ENCODE data around the gene OR4D9.
A peak's percentile ranks its signal among the peaks of the same experiment; 100 is the strongest.
"Not testable (repeated sequence)": the region's sequence is repeated elsewhere in the genome, so short reads cannot be mapped to it uniquely, and the experiment has no call there.

The OR4D9 gene

DNA sequence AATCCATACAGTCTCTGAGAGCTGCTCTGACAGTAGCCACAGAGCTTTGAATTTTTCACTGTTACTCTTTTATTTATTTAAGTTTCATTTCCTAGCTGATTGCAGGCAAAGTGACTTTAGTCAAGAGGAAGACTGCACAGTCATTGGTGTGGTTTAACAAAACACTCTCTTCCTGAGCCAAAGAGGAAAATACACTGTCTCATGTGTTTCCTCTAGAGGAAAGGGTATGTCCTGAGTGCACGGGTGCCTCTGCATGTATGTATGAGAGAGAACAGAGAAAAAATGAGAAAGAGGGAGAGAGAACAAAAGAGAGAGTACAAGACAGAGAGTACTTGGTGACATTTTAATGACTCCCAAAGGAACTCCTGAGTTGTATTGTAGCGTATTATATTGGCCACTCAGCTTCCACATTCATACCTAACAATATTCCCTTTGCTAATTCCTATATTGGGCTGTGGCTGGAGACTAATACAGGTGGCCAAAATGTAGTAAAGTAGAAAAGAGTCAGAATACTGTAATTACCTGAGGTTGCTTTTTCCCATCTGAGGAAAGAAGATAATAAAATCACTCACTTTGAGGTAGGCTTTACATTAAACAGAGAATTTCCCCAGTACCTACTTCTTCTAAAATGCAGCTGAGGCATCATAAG, at the start of gene OR4D9:
TSS of gene OR4D9 (plus strand) at position 599 of the 649 bp plus-strand sequence. CDS start 3,374 bp downstream, outside the sequence.
- no peak for DNase-seq (ENCODE audit: low read depth in 2 of 2)

DNA sequence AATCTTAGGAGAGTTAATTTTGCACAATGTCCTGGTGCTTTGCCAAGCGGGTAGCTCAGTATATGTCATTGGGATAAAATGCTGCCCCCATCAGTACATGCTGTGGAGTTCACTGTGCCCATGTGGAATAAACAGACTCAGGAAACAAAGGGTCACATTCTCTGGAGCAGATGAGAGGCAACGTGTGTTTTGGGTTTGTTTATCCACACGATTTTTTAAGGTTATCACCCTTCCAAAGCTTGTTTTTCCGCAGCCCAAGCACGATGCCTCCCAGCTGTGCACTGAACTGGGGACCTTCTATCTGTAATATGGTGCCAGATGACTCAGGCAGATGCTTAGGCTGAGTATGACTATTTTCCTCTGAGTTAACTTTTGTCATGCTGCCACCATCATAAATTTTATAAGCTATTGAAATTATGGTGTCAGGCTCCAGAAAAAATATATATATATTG, 48.1 kb upstream of the OR4D9 start:
- DNase-seq (ENCODE audit: low read depth in 2 of 2), result no peak

DNA sequence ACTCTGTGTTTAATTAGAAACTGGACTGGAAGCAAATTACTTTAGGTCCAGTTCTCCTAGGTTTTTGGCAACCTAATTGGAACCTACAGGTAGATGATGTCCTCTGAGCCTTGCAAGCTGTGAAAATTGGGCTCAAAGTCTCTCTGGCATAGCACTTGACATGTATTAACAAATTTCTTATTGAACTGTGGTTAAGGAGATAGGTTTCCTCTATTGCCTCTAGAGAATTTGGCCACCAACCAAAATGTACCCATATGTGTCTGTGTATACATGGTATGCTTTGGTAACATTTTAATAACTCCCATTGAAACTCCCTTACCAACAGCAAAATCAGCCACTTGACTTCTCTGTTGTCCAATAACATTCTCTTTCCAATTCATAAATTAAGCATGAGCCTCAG, 38.3 kb upstream of the OR4D9 start, which contains the start of gene OR4D10:
TSS of gene OR4D10 (plus strand) at position 301 of the 400 bp plus-strand sequence. CDS start 4,115 bp downstream, outside the sequence.
- no peak for DNase-seq (ENCODE audit: low read depth in 2 of 2)

DNA sequence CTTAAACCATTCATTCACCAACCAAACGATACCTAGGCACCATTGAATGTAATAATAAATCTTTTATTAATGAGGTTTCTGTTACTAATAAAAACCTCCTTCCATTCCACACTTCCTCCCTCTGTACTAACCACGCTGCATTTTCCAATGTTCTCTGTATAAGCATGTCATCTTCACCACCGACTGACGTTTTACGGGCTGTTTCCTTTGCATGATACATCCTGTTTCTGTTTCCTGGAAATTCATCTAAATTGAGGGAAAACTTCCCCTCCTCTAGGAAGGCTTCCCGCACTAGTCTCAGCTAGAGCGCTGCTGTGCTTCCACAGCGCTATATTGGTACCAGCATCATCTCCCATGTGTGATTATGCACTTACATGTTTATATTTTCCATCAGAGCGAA, 36.2 kb upstream of the OR4D9 start:
- no peak for DNase-seq (ENCODE audit: low read depth in 2 of 2)

DNA sequence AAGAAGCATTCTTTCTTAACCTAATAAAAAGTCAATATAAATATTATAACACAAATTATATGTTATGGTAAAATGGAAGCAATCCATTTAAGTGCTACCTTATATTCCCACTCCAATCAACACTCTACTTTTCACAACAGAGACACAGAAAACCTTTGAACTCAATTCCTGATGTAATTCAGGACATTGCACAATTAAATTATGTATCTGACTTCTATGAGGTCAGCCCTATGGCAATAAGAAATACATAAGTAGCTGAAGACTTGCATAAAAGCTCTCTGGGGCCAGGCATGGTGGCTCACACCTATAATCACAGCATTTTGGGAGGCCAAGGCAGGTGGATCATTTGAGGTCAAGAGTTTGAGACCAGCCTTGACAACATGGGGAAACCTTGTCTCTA, 31.4 kb upstream of the OR4D9 start:
- no peak for DNase-seq (ENCODE audit: low read depth in 2 of 2)

DNA sequence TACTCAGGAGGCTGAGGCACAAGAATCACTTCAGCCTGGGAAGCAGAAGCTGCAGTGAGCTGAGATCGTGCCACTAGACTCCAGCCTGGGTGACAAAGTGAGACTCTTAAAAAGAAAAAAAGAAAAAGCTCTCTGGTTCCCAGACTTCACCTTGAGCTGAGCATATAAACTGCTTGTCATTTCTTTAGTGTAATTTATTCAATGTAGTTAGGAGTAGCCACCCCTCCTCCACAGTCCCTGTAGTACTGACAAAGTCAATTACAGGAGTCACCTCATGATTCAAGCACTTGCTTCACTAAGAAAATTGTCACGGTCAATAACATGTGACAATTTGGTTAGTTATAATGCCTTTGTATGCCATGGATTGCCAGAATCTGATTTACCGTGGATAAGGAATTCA, 31.0 kb upstream of the OR4D9 start:
- no peak for DNase-seq (ENCODE audit: low read depth in 2 of 2)

DNA sequence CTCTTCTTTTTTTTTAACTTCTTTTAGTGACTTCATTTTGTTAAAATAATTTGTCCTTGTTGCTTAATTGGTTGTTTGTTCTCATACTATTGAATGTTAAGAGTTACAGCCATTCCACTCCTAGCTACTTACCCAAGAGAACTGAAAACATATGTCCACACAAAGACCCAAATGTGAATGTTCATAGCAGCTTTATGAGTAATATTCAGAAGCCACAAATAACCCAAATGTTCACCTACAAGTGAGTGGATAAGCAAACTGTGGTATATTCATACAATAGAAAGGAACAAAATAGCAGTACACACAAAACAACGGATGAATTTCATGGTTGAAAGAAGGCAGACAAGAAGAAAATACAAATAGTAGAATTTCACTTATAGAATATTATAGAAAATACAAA, 9.4 kb upstream of the OR4D9 start:
- no peak for DNase-seq (ENCODE audit: low read depth in 2 of 2)

DNA sequence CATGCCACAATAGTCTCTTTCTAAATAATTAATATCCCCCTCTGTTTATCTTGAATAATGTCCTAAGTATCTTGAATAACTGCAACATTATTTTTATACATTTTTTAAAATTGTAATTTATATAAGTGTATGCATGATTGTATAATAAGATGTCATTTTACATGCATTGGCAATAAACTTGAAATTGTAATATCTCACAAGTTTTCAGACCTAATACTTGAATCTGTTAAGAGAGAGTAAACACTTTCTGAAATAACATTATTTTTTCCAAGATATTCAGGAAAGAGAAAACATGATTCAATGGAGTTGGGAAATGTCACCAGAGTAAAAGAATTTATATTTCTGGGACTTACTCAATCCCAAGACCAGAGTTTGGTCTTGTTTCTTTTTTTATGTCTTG, 8.1 kb upstream of the OR4D9 start, which contains the start of gene OR4D11:
TSS of gene OR4D11 (plus strand) at position 301 of the 400 bp plus-strand sequence. CDS start at position 301, 0 bp downstream.
- DNase-seq (ENCODE audit: low read depth in 2 of 2), result no peak

DNA sequence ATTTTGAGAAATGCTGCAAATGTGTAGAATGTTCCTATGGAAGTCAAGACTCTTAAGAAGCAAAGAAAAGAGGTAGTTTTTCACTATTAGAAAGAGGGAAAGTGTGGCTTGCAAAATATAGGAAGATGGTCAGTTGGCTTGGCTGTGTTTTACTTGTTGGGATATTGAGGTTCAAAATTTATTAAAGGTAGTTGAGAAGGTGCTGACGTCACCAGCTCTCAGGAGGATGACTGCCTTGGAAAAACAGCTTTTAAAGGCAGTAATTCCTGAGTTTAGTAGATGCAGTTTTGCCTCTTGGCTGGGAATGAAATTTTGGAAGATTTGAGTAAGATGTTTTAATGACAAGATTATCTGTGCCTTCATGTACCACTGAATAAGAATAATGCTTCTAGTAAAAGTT, 336 bp downstream of the OR4D9 start:
- DNase-seq (ENCODE audit: low read depth in 2 of 2), result no peak

DNA sequence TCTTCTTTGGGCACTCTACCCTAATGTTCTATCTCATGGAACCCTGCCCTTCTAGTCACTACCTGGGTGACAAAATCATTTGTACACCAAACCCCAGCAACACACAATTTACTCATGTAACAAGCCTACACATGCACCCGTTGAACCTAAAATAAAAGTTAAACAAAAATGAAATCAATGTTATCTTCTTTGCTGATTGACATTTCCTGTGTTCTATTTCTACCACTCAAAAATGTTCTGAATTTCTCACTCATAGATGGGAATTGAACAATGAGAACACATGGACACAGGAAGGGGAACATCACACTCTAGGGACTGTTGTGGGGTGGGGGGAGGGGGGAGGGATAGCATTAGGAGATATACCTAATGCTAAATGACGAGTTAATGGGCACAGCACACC, 8.8 kb downstream of the OR4D9 start:
- DNase-seq (ENCODE audit: low read depth in 2 of 2), result not testable (repeated sequence)

DNA sequence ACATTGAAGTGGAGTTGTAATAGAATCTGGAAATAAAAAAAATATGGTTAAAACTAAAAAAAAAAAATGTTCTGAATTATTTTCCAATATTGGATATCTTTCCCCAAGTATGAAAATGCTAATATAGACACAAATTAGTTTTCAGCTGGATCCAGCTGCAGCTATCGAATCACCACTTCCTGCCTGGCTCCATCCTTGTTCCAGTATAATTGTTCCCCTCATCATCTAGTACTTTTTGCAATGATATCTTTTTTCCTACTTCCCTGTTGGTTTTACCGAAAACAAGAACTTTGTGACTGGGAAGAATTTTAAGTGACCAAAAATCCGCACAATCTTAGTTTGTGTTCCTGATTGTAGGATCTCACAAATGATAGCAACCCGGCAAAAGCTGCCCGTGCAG, 9.4 kb downstream of the OR4D9 start:
- DNase-seq (ENCODE audit: low read depth in 2 of 2), result no peak

DNA sequence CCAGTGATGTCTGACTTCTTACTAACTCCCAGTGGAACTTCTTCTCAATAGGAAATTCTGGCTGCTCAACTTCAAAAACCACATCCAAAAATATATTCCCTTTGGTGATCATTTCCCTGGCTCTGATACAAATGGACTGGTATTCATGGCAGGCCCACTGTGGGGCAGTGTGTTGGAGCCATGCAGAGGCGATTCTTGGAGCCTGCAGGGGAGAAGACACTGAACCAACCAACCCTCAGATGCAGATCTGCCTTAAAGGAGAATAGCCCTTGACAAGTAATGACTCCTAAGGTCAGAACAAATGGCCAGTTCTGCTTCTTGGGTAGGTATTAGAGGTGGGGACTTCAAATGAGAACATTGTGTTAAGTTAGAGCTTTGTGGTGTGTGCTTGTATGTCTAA, 12.2 kb downstream of the OR4D9 start:
- no peak for DNase-seq (ENCODE audit: low read depth in 2 of 2)

DNA sequence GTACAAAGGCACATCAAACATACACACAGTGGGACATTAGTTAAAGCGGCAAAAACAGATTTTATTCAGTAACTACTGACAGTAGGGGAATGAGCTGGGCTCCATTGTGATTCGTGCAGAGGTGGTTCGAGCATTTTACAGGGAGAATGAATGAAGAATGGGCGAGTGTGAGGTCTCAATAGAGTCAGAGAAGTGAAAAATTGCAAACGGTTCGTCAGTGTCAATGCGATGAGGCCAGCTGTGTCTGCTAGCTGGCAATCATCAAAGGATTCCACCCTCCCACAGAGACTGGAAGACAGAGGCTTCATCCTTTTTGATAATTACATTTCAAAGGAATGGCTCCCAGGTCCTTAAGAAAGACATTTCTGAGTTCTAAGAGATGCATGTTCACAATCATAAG, 17.4 kb downstream of the OR4D9 start:
- DNase-seq (ENCODE audit: low read depth in 2 of 2), result no peak

DNA sequence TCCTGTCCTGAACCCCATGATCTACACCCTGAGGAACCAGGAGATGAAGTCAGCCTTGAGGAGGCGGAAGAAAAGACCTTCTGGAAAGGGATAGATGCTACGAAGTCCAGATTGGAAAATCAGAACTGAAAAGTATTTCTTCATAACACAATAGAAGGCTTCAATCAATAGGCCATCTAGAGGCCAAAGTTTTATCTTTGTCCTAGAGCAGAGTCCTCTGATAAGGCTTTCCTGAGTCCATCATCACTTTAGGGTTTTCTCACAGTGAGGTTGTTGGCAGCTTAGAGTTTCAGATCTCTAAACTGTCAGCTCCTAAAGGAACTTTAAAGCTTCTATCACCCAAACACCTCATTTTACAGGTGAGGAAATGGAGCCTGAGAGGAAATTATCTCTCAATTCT, 21.3 kb downstream of the OR4D9 start:
- no peak for DNase-seq (ENCODE audit: low read depth in 2 of 2)

DNA sequence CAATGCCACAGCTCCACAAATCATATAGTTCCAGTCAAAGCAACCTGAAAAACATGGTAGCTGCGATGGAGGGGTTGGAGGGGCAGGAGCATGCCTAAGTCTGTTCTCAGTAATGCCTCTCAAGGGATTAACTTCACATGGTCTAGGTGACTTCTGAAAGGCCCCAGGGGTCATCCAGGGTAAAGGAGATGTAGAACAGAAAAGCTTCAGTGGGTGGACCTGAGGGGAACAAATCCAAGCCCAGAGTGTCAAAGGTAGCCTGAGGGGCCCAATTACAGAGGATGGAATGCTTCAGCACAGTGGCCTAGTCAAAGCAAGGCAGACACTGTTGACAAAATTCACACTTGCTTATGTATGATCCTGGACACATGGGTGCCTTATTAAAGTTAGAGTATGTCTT, 23.3 kb downstream of the OR4D9 start:
- no peak for DNase-seq (ENCODE audit: low read depth in 2 of 2)

DNA sequence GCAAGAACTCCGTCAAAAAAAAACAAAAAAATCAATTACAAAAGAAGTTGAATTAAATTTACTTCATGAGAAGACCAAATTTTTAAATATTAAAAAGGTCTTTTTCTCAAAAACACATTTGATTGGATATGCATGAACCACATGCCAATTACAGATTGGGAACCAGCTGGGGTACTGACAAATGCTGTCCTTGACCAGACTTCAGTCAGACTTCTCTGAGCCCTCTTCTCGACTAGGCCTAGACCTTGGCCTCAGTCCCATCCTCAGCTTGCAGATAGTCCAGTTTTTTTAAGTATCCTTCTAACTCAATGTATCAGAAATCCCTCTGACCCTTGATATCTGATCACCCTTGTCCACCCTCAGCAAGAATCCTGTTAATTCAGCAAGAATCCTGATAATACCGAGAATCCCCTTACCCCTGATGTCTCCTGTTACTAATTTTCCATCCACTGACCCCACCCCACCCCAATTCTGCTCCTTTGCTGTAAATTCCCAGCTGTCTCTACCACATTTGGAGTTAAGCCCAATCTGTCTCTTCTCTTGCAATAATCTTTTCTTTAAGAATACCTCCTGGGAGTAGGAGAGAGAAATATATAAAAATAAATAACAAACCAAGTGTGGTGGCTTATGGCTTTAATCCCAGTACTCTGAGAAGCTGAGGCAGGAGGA, 30.9 kb downstream of the OR4D9 start:
- DNase-seq (ENCODE audit: low read depth in 2 of 2), result no peak

DNA sequence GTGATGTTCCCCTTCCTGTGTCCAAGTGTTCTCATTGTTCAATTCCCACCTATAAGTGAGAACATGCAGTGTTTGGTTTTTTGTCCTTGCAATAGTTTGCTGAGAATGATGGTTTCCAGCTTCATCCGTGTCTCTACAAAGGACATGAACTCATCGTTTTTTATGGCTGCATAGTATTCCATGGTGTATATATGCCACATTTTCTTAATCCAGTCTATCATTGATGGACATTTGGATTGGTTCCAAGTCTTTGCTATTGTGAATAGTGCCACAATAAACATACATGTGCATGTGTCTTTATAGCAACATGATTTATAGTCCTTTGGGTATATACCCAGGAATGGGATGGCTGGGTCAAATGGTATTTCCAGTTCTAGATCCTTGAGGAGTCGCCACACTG, 32.4 kb downstream of the OR4D9 start:
- DNase-seq (ENCODE audit: low read depth in 2 of 2), result not testable (repeated sequence)

DNA sequence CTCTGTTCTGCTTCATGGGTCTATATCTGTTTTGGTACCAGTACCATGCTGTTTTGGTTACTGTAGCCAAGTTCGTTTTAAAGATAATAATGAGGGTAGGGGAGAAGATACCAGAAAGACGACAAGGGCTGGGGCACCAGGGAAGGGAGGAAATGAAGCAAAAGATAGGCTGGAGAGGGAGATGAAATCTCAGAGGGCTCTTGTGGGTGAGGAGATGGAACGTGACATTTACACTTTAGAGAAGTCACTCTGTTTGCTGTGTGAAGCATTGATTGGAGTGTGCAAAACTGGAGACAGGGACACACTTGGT, 33.5 kb downstream of the OR4D9 start:
- DNase-seq (ENCODE audit: low read depth in 2 of 2), result no peak

DNA sequence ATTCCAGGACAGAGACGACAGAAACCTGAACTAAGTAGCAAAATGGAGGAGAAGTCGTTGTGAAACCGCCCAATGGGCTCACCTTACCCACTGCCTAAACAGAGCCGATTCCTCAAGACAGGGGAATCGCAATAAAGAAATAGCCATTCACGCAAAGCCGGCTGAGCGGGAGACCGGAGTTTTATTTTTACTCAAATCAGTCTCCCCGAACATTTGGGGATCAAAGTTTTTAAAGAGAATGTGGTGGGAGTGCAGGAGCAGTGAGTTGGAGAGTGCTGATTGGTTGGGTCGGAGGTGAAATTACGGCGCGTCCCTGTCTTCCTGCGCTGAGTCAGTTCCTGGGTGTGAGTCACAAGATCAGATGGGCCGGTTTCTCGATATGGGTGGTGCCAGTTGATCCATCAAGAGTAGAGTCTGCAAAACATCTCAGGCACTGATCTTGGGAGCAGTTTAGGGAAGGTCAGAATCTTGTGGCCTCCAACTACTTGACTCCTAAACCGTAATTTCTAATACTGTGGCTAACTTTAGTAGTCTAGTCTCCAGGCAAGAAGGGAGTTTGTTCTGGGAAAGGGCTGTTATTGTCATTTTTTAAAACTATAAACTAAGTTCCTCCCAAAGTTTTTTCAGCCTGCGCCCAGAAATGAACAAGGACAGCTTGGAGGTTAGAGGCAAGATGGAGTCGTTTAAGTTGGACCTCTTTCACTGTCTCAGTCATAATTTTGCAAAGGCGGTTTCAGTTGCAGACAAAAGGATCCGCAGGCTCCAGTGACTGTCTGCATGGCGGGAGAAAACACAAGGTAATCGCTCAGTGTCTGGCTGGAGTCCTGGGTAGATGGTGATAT, 34.1 kb downstream of the OR4D9 start:
- no peak for DNase-seq (ENCODE audit: low read depth in 2 of 2)

DNA sequence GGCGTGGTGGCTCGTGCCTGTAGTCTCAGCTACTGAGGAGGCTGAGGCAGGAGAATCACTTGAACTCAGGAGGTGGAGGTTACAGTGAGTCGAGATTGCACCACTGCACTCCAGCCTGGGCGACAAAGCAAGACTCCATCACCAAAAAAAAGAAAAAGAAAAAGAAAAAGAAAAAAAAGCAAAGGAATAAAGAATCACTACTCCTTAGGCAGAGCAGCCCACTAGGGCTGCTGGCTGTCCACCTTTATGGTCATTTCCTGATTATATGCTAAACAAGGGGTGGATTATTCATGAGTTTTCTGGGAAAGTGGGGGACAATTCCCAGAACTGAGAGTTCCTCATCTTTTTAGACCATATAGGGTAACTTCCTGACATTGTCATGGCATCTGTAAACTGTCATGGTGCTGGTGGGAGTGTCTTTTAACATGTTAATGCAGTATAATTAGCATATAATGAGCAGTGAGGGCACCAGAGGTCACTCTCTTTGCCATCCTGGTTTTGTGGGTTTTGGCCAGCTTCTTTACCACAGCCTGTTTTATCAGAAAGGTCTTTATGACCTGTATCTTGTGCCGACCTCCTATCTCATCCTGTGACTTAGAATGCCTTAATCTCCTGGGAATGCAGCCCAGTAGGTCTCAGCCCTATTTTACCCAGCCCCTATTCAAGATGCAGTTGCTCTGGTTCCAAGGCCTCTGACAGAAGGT, 36.4 kb downstream of the OR4D9 start:
- DNase-seq (ENCODE audit: low read depth in 2 of 2), result not testable (repeated sequence)

DNA sequence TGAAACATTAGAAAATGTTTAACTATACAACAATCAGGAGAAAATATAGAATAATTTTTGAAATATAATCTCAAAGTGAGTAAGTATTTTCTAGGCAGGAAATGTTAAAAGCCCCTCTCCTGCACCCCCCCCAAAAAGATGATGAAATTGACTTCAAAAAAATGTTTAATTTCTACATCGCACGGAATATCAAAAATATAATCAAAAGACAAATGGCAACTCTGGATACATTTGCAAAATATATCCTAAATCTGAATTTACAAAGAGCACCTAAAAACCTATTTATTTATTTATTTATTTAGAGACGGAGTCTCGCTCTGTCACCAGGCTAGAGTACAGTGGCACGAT, 36.9 kb downstream of the OR4D9 start:
- DNase-seq (ENCODE audit: low read depth in 2 of 2), result no peak

DNA sequence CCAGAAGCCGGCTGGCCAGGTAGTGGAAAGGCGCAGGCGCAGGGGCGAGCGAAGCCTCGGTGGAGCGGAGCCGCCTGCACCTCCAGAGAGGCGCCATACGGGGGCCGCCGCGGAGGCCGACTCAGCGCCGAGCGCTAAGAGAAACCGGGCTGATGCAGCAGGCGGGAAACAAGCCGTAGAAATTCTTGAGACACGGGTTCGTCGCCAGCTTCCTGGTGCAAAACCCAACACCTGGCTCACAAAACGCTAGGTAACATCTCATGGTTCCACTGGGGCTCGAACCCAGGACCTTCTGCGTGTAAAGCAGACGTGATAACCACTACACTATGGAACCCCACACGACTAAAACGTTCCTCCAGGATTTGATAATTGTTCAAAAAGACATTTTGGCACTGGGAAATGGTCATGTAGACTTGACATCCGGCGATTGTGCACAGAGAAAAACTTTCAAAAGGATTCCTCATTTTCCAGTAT, 39.1 kb downstream of the OR4D9 start:
- DNase-seq (ENCODE audit: low read depth in 2 of 2), result peak; percentile 87
